ENCODE data around the gene HDAC7. TPM values are rescaled to one million over a fixed set of nuclear protein-coding genes. Genes with fewer than 3 reads are reported as not detected.
A peak's percentile ranks its signal among the peaks of the same experiment; 100 is the strongest.

The HDAC7 gene
- total and polyA plus RNA-seq, 7 experiments from 2014 or later = 16.7 to 194 (median 153) TPM

GRCh38 chr12:47777741-47778558 lies 41.8 kb downstream of the HDAC7 start:
- H3K27ac ChIP-seq (ENCODE audit: low read depth, low read length) = no peak overlapping the region
- H3K9me3 ChIP-seq (ENCODE audit: control insufficient read depth in 2 of 3, low read length in 3 of 3) = no peaks in the 10 kb centered on the region
- H3K4me3 ChIP-seq (ENCODE audit: low read length) = no peak overlapping the region
- Mint-ChIP-seq H3K27me3 (no peaks in the 10 kb centered on the region), H3K4me1 (peaks cover 23 to 54% (median 33%) of the 10 kb centered on the region in 7 donors), H3K4me3 (no peak overlapping the region), H3K36me3 (peaks cover 0 to 6% (median 0%) of the 10 kb centered on the region in 5 donors), H3K9me3 (no peaks in the 10 kb centered on the region), H3K27ac (peak overlapping the region in 3 of 9 donors; percentile 34 to 82 (median 56))
- H3K4me1 ChIP-seq (ENCODE audit: control insufficient read depth in 2 of 2, insufficient read depth in 2 of 2, low read length in 2 of 2) = peaks cover 7 to 8% of the 10 kb centered on the region in 2 donors
- ATAC-seq (no peak), DNase-seq (no peak)
- no peaks in the 10 kb centered on the region for H3K27me3 ChIP-seq (ENCODE audit: control insufficient read depth in 2 of 2, insufficient read depth in 2 of 2, low read length in 2 of 2)
- POLR2A ChIA-PET = interaction anchor here (0.8 to 4.4 kb wide), 10 partner anchors 9 to 64 kb away, joined by 3 to 19 read pairs (median 4); no protein-coding TSS in a partner anchor
- intact Hi-C loops (cut with micrococcal nuclease) = loop anchor here (2.0 kb wide), 1 partner anchor 35 kb away; no protein-coding TSS in a partner anchor
- H3K36me3 ChIP-seq (ENCODE audit: control insufficient read depth in 2 of 3, insufficient read depth in 3 of 3, low read length in 3 of 3) = peaks cover 0 to 13% (median 0%) of the 10 kb centered on the region in 3 experiments
- CTCF ChIA-PET = interaction anchor here (0.9 to 18.2 kb wide), 14 partner anchors 9 to 128 kb away, joined by 3 to 346 read pairs (median 4); partner anchors contain the start of gene RAPGEF3

DNA sequence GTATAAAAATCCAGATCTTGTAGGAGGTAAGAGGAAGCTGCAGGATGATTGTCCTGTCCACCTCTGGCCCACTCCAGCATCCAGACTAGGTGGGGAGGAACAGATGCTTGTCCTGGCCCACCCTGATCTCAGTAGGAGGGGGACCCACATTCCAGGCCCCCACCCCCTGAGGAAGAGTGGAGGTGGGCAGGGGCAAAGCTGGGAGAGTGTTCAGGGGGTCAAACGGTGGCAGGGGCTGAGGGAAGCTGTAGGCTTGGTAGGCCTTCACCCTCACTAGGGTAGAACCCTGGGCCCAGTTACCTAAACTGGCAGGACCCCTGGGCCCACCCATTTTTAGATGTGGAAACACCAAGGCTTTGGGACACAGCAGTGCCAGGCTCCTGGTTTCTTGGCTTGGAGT lies 42.6 kb downstream of the HDAC7 start:
- Mint-ChIP-seq H3K4me3 (no peak overlapping the region), H3K4me1 (peaks cover 25 to 57% (median 35%) of the 10 kb centered on the region in 7 donors), H3K27ac (peak overlapping the region in 1 of 9 donors; percentile 23), H3K27me3 (peaks cover 0 to 5% (median 0%) of the 10 kb centered on the region in 5 donors), H3K9me3 (peaks cover 0 to 2% (median 0%) of the 10 kb centered on the region in 11 donors), H3K36me3 (peaks cover 0 to 4% (median 0%) of the 10 kb centered on the region in 5 donors)
- Histone ChIP-seq H3K9me3 (ENCODE audit: control insufficient read depth in 2 of 3, low read length in 3 of 3) (no peaks in the 10 kb centered on the region), H3K4me3 (ENCODE audit: low read length) (no peak overlapping the region), H3K27ac (ENCODE audit: low read depth, low read length) (no peak overlapping the region), H3K27me3 (ENCODE audit: control insufficient read depth in 2 of 2, insufficient read depth in 2 of 2, low read length in 2 of 2) (no peaks in the 10 kb centered on the region), H3K4me1 (ENCODE audit: control insufficient read depth in 2 of 2, insufficient read depth in 2 of 2, low read length in 2 of 2) (peaks cover 7 to 8% of the 10 kb centered on the region in 2 donors), H3K36me3 (ENCODE audit: control insufficient read depth in 2 of 3, insufficient read depth in 3 of 3, low read length in 3 of 3) (peaks cover 0 to 5% (median 0%) of the 10 kb centered on the region in 3 experiments)
- ChIA-PET POLR2A (interaction anchor here (0.9 to 4.4 kb wide), 8 partner anchors 19 to 106 kb away, joined by 3 to 19 read pairs (median 4); no protein-coding TSS in a partner anchor), CTCF (interaction anchor here (0.8 to 18.2 kb wide), 8 partner anchors 10 to 62 kb away, joined by 3 to 346 read pairs (median 6); partner anchors contain the start of gene RAPGEF3)
- no peak for ATAC-seq
- no peak for DNase-seq
- intact Hi-C loops (cut with micrococcal nuclease) = no loop called here

DNA sequence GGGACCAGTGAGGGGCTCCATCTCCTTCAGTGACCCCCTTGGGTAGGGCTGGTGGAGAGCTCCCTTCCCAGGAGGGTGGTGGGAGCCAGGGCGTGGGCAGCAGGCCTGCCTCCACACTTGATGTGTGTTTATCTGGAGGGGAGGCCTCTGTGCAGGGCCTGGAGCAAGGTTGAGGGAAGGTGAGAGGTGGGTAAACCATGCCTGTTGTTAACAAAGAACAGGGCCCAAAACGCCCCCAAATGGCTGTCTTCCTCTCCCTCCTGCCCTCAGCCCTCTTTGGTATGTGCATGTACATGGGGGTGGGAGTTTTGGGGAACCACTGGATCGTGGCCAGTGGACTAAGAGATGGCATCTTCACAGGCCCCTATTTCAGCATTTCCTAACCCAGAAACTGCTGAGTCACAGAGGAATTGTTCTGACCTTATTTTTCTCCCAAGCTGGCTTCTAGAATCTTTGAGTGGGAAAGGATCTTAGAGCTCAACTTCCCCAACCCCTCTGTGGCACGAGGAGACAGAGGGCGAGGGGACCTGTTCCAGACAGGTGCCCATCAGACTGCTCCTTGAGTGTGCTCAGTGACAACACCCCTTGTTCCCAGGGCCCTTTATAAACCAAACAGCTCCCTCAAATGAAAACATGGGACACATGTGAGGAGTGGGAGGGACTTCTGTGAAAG lies 43.1 kb downstream of the HDAC7 start:
- H3K27ac Mint-ChIP-seq = peak overlapping the region in 2 of 9 donors; percentile 23 to 38
- Histone ChIP-seq H3K27me3 (ENCODE audit: control insufficient read depth in 2 of 2, insufficient read depth in 2 of 2, low read length in 2 of 2) (no peaks in the 10 kb centered on the region), H3K4me3 (ENCODE audit: low read length) (no peak overlapping the region)

DNA sequence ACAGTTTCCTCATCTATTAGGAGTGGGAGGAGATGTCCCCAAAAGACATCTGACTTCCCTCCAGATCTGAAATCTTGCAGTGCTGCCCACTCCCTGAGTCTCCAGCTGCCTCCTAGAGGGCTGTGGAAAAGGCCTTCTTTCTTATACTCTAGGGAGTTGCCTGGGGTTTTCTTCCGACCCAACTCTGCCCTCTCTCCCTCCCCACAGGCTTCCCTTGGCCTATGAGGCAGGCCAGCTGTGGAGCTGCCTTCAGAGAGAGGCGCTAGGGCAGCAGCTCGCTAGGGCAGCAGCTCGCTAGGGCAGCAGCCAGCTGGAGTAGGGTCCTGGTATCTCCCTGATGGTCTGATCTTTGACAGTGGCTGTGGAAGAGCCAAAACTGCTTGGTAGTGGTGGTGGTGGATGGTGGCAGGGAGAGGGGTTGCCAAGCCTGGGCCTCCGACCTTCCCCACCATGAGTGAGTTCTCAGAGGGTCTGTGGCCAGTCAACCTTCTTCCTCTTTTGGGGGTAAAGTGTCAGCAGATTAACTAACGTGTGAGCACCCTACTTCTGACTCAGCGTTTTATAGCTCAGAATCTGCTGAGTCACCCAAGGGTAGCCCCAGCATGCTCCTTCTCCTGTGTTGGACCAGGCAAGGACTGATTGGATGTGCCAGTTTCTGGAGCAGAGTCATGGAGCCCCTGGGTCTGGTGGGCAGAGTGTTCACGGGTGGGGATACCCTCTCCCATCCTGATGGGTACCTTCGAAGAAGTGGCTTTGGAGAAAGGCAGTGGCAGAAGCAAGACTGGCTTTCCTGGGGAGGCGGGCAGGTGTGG lies 44.4 kb downstream of the HDAC7 start:
- intact Hi-C loops (cut with micrococcal nuclease) = no loop called here
- Mint-ChIP-seq H3K27ac (peak overlapping the region in 6 of 9 donors; percentile 2 to 72 (median 44)), H3K9me3 (peaks cover 0 to 2% (median 0%) of the 10 kb centered on the region in 11 donors), H3K4me1 (peaks cover 15 to 55% (median 35%) of the 10 kb centered on the region in 7 donors), H3K4me3 (peak overlapping the region in 8 of 10 donors; percentile 18 to 94 (median 48)), H3K36me3 (peaks cover 0 to 1% (median 0%) of the 10 kb centered on the region in 5 donors), H3K27me3 (peaks cover 0 to 8% (median 0%) of the 10 kb centered on the region in 5 donors)
- no peaks in the 10 kb centered on the region for H3K36me3 ChIP-seq (ENCODE audit: control insufficient read depth in 2 of 3, insufficient read depth in 3 of 3, low read length in 3 of 3)
- H3K27ac ChIP-seq (ENCODE audit: low read depth, low read length) = no peak overlapping the region
- CTCF ChIA-PET = interaction anchor here (0.6 to 18.2 kb wide), 8 partner anchors 18 to 74 kb away, joined by 3 to 346 read pairs (median 5); no protein-coding TSS in a partner anchor
- H3K4me3 ChIP-seq (ENCODE audit: low read length) = no peak overlapping the region
- no peaks in the 10 kb centered on the region for H3K9me3 ChIP-seq (ENCODE audit: control insufficient read depth in 2 of 3, low read length in 3 of 3)
- POLR2A ChIA-PET = interaction anchor here (0.8 to 3.0 kb wide), 3 partner anchors 54 to 60 kb away, joined by 3 to 15 read pairs (median 7); no protein-coding TSS in a partner anchor
- DNase-seq = no peak
- no peak for ATAC-seq
- H3K27me3 ChIP-seq (ENCODE audit: control insufficient read depth in 2 of 2, insufficient read depth in 2 of 2, low read length in 2 of 2) = no peaks in the 10 kb centered on the region
- H3K4me1 ChIP-seq (ENCODE audit: control insufficient read depth in 2 of 2, insufficient read depth in 2 of 2, low read length in 2 of 2) = peaks cover 7 to 8% of the 10 kb centered on the region in 2 donors

More for the DNA sequence above, 43.1 kb downstream of the HDAC7 start:
- no peaks in the 10 kb centered on the region for H3K36me3 ChIP-seq (ENCODE audit: control insufficient read depth in 2 of 3, insufficient read depth in 3 of 3, low read length in 3 of 3)
- H3K36me3 Mint-ChIP-seq = peaks cover 0 to 4% (median 0%) of the 10 kb centered on the region in 5 donors
- POLR2A ChIA-PET = interaction anchor here (0.9 to 4.4 kb wide), 9 partner anchors 18 to 107 kb away, joined by 3 to 19 read pairs (median 4); no protein-coding TSS in a partner anchor
- CTCF ChIA-PET = interaction anchor here (0.8 to 18.2 kb wide), 9 partner anchors 10 to 62 kb away, joined by 3 to 346 read pairs (median 7); no protein-coding TSS in a partner anchor
- intact Hi-C loops (cut with micrococcal nuclease) = no loop called here
- peaks cover 0 to 2% (median 0%) of the 10 kb centered on the region in 11 donors for H3K9me3 Mint-ChIP-seq
- DNase-seq (no peak), ATAC-seq (no peak)
- peak overlapping the region in 1 of 10 donors; percentile 31 for H3K4me3 Mint-ChIP-seq
- H3K4me1 Mint-ChIP-seq = peaks cover 20 to 57% (median 35%) of the 10 kb centered on the region in 7 donors
- peaks cover 7 to 8% of the 10 kb centered on the region in 2 donors for H3K4me1 ChIP-seq (ENCODE audit: control insufficient read depth in 2 of 2, insufficient read depth in 2 of 2, low read length in 2 of 2)
- peaks cover 0 to 7% (median 0%) of the 10 kb centered on the region in 5 donors for H3K27me3 Mint-ChIP-seq
- H3K27ac ChIP-seq (ENCODE audit: low read depth, low read length) = no peak overlapping the region
- no peaks in the 10 kb centered on the region for H3K9me3 ChIP-seq (ENCODE audit: control insufficient read depth in 2 of 3, low read length in 3 of 3)

- Mint-ChIP-seq H3K36me3 (peaks cover 0 to 1% (median 0%) of the 10 kb centered on the region in 5 donors), H3K27ac (peak overlapping the region in 4 of 9 donors; percentile 13 to 72 (median 44)), H3K27me3 (peaks cover 0 to 8% (median 0%) of the 10 kb centered on the region in 5 donors), H3K9me3 (peaks cover 0 to 2% (median 0%) of the 10 kb centered on the region in 11 donors), H3K4me1 (peaks cover 15 to 55% (median 35%) of the 10 kb centered on the region in 7 donors), H3K4me3 (peak overlapping the region in 9 of 10 donors; percentile 24 to 94 (median 84))
- no peaks in the 10 kb centered on the region for H3K27me3 ChIP-seq (ENCODE audit: control insufficient read depth in 2 of 2, insufficient read depth in 2 of 2, low read length in 2 of 2)
- DNase-seq (no peak), ATAC-seq (no peak)
- H3K36me3 ChIP-seq (ENCODE audit: control insufficient read depth in 2 of 3, insufficient read depth in 3 of 3, low read length in 3 of 3) = no peaks in the 10 kb centered on the region
- intact Hi-C loops (cut with micrococcal nuclease) = loop anchor here in 1 of 2 donors (5.0 kb wide), 1 partner anchor 742 kb away; no protein-coding TSS in a partner anchor
- H3K27ac ChIP-seq (ENCODE audit: low read depth, low read length) = no peak overlapping the region
- H3K4me1 ChIP-seq (ENCODE audit: control insufficient read depth in 2 of 2, insufficient read depth in 2 of 2, low read length in 2 of 2) = peaks cover 7 to 8% of the 10 kb centered on the region in 2 donors
- ChIA-PET CTCF (interaction anchor here (0.6 to 18.2 kb wide), 7 partner anchors 17 to 74 kb away, joined by 3 to 346 read pairs (median 5); no protein-coding TSS in a partner anchor), POLR2A (interaction anchor here (1.1 to 2.1 kb wide), 3 partner anchors 34 to 61 kb away, joined by 4 to 7 read pairs (median 5); no protein-coding TSS in a partner anchor)
- H3K4me3 ChIP-seq (ENCODE audit: low read length) = no peak overlapping the region
- H3K9me3 ChIP-seq (ENCODE audit: control insufficient read depth in 2 of 3, low read length in 3 of 3) = no peaks in the 10 kb centered on the region
Measured at GRCh38 chr12:47774663-47775062, 45.0 kb downstream of the HDAC7 start.

Measured in naive thymus-derived CD4-positive, alpha-beta T cell (primary cell).